Peyer's patch (tissue), 4 donors: ENCODE measurements around the gene TREML1. TPM values are rescaled to one million over a fixed set of nuclear protein-coding genes. Genes with fewer than 3 reads are reported as not detected.

Experiments
- DNase-seq, 3 donors: peaks; one replicate each; pipeline ENCODE4 v3.0.0-alpha.2; 2017 to 2019
- H3K27ac ChIP-seq, 4 donors: fragments of 200-600 bp; sonication (generic); one replicate each; pipeline ENCODE4 v1.5.1; 2016 to 2019
- H3K27me3 ChIP-seq, 2 donors: fragments of 200-600 bp; sonication (generic); one replicate each; pipeline ENCODE4 v1.5.1; 2019
- H3K36me3 ChIP-seq, 3 donors: fragments of 200-600 bp; sonication (generic); one replicate each; pipeline ENCODE4 v1.5.1; 2016 to 2019
- H3K4me1 ChIP-seq, 4 donors: fragments of 200-600 bp; sonication (generic); one replicate each; pipeline ENCODE4 v1.5.1; 2016 to 2019
- H3K4me3 ChIP-seq, 4 donors: fragments of 200-600 bp; sonication (generic); 1 replicate in 3 of 4; 2 replicates in 1 of 4; pipeline ENCODE4 v1.5.1; 2016 to 2019; ENCODE audit warnings: mild to moderate bottlenecking in 1 of 4
- H3K9me3 ChIP-seq, 4 donors: fragments of 200-600 bp; sonication (generic); one replicate each; pipeline ENCODE4 v1.5.1; 2016 to 2019; ENCODE audit warnings: mild to moderate bottlenecking in 1 of 4
- POLR2A ChIP-seq, 2 donors: fragments of 450-650 bp; IDR thresholded peaks; one replicate each; pipeline ENCODE4 v1.5.1; 2017; ENCODE audit warnings: antibody characterized with exemption in 2 of 2, mild to moderate bottlenecking in 2 of 2, moderate library complexity in 2 of 2
- total RNA-seq, 4 donors: library from RNA; depleted of rRNA; stranded (reverse); fragments of >200 nt; gene quantifications; one replicate each; pipeline ENCODE4 v1.1.0, GENCODE V29; 2016
- TF ChIP-seq, protein P1 (sequence below), 6 experiments: fragments of 450-650 bp in 4 of 6; fragments of 200-600 bp in 2 of 6; sonication (generic) in 1 of 6; IDR thresholded peaks; one replicate each; pipeline ENCODE4 v1.5.1; 2017 to 2019; ENCODE audit warnings: antibody characterized with exemption in 6 of 6, mild to moderate bottlenecking in 3 of 6, moderate library complexity in 1 of 6

Gene TREML1
- total RNA-seq, 4 donors from 2014 or later: not detected

DNA sequence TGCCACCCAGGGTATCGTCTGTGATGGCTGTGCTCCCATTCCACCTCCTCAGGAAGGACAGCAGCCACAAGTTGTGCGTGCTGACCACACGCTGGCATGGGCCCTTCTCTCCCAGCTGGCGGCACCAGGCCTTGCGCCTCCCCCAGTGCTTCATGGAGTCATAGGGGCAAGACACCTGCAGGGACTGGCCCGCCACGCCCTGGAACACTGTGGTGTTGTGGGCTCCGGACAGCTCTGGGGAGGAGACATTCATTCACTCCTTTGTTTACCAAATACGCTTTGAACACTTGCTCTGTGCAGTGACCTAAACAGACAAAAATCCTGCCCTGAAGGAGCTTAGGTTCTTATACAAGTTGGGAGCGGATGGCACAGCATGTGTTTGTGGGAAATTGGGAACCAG, 7.2 kb upstream of the TREML1 start:
- Histone ChIP-seq H3K36me3 (no peaks in the 10 kb centered on the region), H3K27ac (no peak overlapping the region), H3K9me3 (no peaks in the 10 kb centered on the region), H3K4me1 (no peaks in the 10 kb centered on the region), H3K27me3 (no peaks in the 10 kb centered on the region), H3K4me3 (no peak overlapping the region)
- TF ChIP-seq POLR2A (IDR thresholded peaks at IDR 0.05): no peak
- TF ChIP-seq, protein P1, sequence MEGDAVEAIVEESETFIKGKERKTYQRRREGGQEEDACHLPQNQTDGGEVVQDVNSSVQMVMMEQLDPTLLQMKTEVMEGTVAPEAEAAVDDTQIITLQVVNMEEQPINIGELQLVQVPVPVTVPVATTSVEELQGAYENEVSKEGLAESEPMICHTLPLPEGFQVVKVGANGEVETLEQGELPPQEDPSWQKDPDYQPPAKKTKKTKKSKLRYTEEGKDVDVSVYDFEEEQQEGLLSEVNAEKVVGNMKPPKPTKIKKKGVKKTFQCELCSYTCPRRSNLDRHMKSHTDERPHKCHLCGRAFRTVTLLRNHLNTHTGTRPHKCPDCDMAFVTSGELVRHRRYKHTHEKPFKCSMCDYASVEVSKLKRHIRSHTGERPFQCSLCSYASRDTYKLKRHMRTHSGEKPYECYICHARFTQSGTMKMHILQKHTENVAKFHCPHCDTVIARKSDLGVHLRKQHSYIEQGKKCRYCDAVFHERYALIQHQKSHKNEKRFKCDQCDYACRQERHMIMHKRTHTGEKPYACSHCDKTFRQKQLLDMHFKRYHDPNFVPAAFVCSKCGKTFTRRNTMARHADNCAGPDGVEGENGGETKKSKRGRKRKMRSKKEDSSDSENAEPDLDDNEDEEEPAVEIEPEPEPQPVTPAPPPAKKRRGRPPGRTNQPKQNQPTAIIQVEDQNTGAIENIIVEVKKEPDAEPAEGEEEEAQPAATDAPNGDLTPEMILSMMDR (IDR thresholded peaks at IDR 0.05): no peak
- DNase-seq: no peak

DNA sequence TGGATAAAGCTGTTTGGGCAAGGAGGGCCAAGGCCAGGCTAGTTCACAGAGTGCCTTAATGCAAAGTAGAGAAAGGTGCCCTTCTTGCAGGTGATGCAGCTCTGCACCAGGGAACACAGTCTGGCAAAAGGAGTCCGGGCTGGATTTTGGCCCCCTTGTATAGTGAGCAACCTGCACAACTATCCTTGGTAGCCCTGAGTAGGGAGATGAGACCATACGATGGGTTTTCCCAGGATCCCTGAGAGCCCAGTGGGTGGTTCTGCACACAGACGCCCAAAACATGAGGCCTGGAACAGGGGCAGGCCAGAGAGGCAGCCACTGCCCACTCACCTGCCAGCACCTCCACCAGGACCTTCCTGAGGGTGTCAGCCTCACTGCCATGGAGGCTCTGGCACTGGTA, 6.8 kb upstream of the TREML1 start:
- Histone ChIP-seq H3K4me1 (no peaks in the 10 kb centered on the region), H3K27me3 (no peaks in the 10 kb centered on the region), H3K4me3 (no peak overlapping the region), H3K36me3 (no peaks in the 10 kb centered on the region), H3K9me3 (no peaks in the 10 kb centered on the region), H3K27ac (no peak overlapping the region)
- DNase-seq: no peak
- TF ChIP-seq, protein P1 (IDR thresholded peaks at IDR 0.05): no peak
- no peak for TF ChIP-seq POLR2A (IDR thresholded peaks at IDR 0.05)

DNA sequence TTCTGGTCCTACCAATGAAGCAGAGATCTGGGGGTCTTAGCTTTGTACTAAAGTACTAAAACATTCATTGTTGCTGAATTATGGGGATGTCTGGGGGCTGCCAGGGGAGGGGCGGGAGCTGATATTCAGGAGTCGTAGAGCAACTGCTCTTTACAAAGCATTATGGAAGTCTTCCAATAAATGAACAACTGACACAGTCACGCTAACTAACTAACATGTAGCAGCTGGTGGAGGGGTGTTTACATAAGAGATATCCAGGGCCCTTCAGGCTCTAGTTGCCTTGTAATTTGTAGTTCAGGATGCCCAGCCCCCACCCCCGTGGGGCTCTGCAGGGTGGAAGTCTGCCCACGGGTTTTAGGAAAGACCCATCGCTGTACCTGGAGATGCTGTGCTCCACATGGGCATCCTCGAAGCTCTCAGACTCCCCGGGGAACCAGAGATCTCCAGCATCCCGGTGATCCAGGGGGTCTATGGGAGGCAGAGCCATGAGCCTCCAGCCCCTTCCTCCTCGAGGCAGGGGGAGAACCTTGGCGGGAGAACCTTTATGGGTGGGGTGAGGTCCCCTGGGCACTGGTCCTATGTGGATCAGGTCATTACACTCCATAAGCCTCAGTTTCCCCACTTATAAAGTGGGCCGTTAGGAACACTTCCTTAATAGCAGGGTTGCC, 5.4 kb upstream of the TREML1 start:
- no peaks in the 10 kb centered on the region for H3K4me1 ChIP-seq
- H3K4me3 ChIP-seq: no peak overlapping the region
- H3K36me3 ChIP-seq: no peaks in the 10 kb centered on the region
- no peaks in the 10 kb centered on the region for H3K9me3 ChIP-seq
- no peak for TF ChIP-seq POLR2A (IDR thresholded peaks at IDR 0.05)
- TF ChIP-seq, protein P1 (IDR thresholded peaks at IDR 0.05): no peak
- no peaks in the 10 kb centered on the region for H3K27me3 ChIP-seq
- no peak for DNase-seq
- no peak overlapping the region for H3K27ac ChIP-seq

DNA sequence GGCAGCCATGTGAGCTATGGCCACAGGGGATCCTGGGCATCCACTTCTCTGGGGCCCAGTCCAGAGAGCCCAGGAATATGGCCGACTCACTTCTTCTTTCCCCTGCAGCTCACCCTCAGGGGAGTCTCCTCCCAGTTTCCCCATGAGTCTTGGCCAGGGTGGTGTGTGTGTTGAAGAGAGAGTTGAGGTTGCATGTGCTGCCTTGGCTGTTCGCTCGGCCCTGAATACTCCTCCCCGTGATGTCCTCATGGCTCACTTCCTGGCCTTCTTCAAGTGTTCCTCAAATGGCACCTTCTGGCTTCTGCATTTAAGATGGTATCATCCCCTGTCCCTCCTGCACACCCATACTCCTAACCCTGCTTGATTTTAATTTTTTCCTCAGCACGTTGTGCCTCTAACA, 3.2 kb upstream of the TREML1 start:
- TF ChIP-seq, protein P1 (IDR thresholded peaks at IDR 0.05): no peak
- no peak for TF ChIP-seq POLR2A (IDR thresholded peaks at IDR 0.05)
- H3K27me3 ChIP-seq: no peaks in the 10 kb centered on the region
- H3K4me1 ChIP-seq: no peaks in the 10 kb centered on the region
- DNase-seq: no peak
- no peak overlapping the region for H3K4me3 ChIP-seq
- H3K27ac ChIP-seq: no peak overlapping the region
- no peaks in the 10 kb centered on the region for H3K36me3 ChIP-seq
- no peaks in the 10 kb centered on the region for H3K9me3 ChIP-seq

DNA sequence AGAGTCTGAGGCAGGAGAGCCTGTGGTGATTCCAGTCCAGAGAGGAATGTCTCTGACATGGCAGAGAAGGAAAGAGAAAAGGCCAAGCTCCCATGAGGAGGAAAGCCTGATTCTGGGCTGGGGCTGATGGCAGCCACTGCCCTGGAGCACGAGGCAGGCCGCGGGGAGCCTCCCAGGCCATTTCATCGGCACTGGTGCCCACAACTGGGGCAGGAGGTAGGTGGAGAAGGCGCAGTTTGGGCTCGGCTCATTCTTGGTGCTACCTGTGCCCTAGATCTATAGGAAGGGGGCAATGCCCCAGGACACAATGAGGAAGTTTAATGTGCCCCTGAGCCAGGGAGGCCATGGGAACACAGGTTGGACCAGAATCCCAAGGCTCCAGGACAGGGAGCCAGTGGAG, 2.6 kb upstream of the TREML1 start:
- no peaks in the 10 kb centered on the region for H3K36me3 ChIP-seq
- no peaks in the 10 kb centered on the region for H3K4me1 ChIP-seq
- no peaks in the 10 kb centered on the region for H3K27me3 ChIP-seq
- H3K9me3 ChIP-seq: no peaks in the 10 kb centered on the region
- no peak for DNase-seq
- no peak overlapping the region for H3K4me3 ChIP-seq
- TF ChIP-seq POLR2A (IDR thresholded peaks at IDR 0.05): no peak
- TF ChIP-seq, protein P1 (IDR thresholded peaks at IDR 0.05): no peak
- H3K27ac ChIP-seq: no peak overlapping the region

DNA sequence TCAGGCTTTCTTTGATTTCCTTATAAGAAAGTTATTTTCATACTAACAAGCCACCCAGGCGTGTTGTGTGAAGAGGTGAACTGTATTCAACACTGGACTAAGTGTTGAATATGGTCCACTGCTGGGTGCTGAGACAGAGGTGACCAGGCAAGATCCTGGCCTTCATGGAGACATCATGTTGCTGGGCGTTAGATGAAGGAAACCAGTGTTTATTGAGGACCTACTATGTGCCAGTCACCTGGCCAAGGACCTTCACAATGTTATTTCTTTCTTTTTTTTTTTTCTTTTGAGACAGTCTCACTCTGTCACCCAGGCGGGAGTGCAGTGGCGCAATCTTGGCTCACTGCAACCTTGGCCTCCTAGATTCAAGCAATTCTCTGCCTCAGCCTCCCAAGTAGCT, 1.9 kb upstream of the TREML1 start:
- H3K36me3 ChIP-seq: no peaks in the 10 kb centered on the region
- no peaks in the 10 kb centered on the region for H3K4me1 ChIP-seq
- no peaks in the 10 kb centered on the region for H3K27me3 ChIP-seq
- TF ChIP-seq POLR2A (IDR thresholded peaks at IDR 0.05): no peak
- TF ChIP-seq, protein P1 (IDR thresholded peaks at IDR 0.05): no peak
- no peak overlapping the region for H3K27ac ChIP-seq
- H3K9me3 ChIP-seq: no peaks in the 10 kb centered on the region
- H3K4me3 ChIP-seq: no peak overlapping the region
- DNase-seq: no peak
